ENCODE data around the gene SORCS1. TPM values are rescaled to one million over a fixed set of nuclear protein-coding genes. Genes with fewer than 3 reads are reported as not detected.

Gene SORCS1
- total and polyA plus RNA-seq, 2 experiments from 2014 or later: 2.9 to 8.9 TPM

DNA sequence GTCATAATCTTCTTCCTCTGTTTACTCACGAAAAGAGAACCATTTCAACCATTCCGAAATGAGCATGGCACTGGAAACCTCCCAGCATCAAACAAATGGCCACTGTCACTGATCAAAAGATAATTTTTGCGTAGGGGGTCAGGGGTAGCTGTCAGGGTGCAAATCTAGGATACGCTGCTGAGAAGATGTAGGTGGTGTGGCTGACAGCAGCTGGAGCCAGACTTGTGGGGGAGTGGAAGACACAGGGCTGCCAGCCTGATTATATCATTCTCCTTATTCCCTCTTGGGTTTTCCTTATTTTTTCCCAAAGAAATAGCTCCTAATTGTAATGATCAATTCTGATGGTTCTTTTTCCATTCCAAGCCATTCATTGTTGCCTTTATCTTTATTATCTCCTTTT lies 266.1 kb downstream of the SORCS1 start:
- no peaks in the 10 kb centered on the region for H3F3A ChIP-seq (replicated peaks; ENCODE audit: low read depth)
- no peak overlapping the region for H3K4me3 ChIP-seq
- H3K36me3 ChIP-seq (ENCODE audit: insufficient read depth): no peaks in the 10 kb centered on the region
- Mint-ChIP-seq H3K36me3 (ENCODE audit: low read depth) (no peaks in the 10 kb centered on the region), H3K4me3 (no peak overlapping the region), H3K4me1 (peaks cover 4% of the 10 kb centered on the region), H3K27me3 (ENCODE audit: insufficient read depth, low read depth, poor library complexity) (peaks cover 2% of the 10 kb centered on the region), H3K27ac (no peak overlapping the region), H3K9me3 (no peaks in the 10 kb centered on the region)
- no peak for DNase-seq (ENCODE audit: low spot score)
- no peak overlapping the region for H3K27ac ChIP-seq (ENCODE audit: low read depth)
- no peaks in the 10 kb centered on the region for H3K27me3 ChIP-seq (ENCODE audit: insufficient read depth)
- ATAC-seq: no peak
- no peaks in the 10 kb centered on the region for H4K20me1 ChIP-seq (replicated peaks; ENCODE audit: insufficient read depth)
- no peaks in the 10 kb centered on the region for H3K9me2 ChIP-seq (ENCODE audit: insufficient read depth)
- H2AFZ ChIP-seq: no peak overlapping the region
- H3K4me2 ChIP-seq: no peak overlapping the region
- peaks cover 3% of the 10 kb centered on the region; the same call in 1 of the 2 replicates for H3K4me1 ChIP-seq (ENCODE audit: insufficient read depth)
- TF ChIP-seq POLR2AphosphoS5 (IDR thresholded peaks at IDR 0.05; ENCODE audit: low read depth) (no peak), STAT1 (IDR thresholded peaks at IDR 0.05; ENCODE audit: unreplicated experiment) (no peak), JUNB (IDR thresholded peaks at IDR 0.05; ENCODE audit: unreplicated experiment) (no peak), EZH2 (IDR thresholded peaks at IDR 0.05; ENCODE audit: low read depth, unreplicated experiment) (no peak), CREB1 (CRISPR knock-in tag; IDR thresholded peaks at IDR 0.05; ENCODE audit: low read depth) (no peak), NANOG (IDR thresholded peaks at IDR 0.05; ENCODE audit: borderline replicate concordance) (no peak), ZNF331 (CRISPR knock-in tag; IDR thresholded peaks at IDR 0.05; ENCODE audit: low read depth) (no peak), ZNF114 (CRISPR knock-in tag; IDR thresholded peaks at IDR 0.05) (no peak), EZH2phosphoT487 (IDR thresholded peaks at IDR 0.05; ENCODE audit: unreplicated experiment) (no peak)
- TF ChIP-seq, protein P1, sequence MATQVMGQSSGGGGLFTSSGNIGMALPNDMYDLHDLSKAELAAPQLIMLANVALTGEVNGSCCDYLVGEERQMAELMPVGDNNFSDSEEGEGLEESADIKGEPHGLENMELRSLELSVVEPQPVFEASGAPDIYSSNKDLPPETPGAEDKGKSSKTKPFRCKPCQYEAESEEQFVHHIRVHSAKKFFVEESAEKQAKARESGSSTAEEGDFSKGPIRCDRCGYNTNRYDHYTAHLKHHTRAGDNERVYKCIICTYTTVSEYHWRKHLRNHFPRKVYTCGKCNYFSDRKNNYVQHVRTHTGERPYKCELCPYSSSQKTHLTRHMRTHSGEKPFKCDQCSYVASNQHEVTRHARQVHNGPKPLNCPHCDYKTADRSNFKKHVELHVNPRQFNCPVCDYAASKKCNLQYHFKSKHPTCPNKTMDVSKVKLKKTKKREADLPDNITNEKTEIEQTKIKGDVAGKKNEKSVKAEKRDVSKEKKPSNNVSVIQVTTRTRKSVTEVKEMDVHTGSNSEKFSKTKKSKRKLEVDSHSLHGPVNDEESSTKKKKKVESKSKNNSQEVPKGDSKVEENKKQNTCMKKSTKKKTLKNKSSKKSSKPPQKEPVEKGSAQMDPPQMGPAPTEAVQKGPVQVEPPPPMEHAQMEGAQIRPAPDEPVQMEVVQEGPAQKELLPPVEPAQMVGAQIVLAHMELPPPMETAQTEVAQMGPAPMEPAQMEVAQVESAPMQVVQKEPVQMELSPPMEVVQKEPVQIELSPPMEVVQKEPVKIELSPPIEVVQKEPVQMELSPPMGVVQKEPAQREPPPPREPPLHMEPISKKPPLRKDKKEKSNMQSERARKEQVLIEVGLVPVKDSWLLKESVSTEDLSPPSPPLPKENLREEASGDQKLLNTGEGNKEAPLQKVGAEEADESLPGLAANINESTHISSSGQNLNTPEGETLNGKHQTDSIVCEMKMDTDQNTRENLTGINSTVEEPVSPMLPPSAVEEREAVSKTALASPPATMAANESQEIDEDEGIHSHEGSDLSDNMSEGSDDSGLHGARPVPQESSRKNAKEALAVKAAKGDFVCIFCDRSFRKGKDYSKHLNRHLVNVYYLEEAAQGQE (IDR thresholded peaks at IDR 0.05; ENCODE audit: unreplicated experiment): no peak
- TF ChIP-seq, protein P2, sequence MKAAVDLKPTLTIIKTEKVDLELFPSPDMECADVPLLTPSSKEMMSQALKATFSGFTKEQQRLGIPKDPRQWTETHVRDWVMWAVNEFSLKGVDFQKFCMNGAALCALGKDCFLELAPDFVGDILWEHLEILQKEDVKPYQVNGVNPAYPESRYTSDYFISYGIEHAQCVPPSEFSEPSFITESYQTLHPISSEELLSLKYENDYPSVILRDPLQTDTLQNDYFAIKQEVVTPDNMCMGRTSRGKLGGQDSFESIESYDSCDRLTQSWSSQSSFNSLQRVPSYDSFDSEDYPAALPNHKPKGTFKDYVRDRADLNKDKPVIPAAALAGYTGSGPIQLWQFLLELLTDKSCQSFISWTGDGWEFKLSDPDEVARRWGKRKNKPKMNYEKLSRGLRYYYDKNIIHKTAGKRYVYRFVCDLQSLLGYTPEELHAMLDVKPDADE (IDR thresholded peaks at IDR 0.05): no peak
- TF ChIP-seq, protein P3, sequence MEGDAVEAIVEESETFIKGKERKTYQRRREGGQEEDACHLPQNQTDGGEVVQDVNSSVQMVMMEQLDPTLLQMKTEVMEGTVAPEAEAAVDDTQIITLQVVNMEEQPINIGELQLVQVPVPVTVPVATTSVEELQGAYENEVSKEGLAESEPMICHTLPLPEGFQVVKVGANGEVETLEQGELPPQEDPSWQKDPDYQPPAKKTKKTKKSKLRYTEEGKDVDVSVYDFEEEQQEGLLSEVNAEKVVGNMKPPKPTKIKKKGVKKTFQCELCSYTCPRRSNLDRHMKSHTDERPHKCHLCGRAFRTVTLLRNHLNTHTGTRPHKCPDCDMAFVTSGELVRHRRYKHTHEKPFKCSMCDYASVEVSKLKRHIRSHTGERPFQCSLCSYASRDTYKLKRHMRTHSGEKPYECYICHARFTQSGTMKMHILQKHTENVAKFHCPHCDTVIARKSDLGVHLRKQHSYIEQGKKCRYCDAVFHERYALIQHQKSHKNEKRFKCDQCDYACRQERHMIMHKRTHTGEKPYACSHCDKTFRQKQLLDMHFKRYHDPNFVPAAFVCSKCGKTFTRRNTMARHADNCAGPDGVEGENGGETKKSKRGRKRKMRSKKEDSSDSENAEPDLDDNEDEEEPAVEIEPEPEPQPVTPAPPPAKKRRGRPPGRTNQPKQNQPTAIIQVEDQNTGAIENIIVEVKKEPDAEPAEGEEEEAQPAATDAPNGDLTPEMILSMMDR (conservative IDR thresholded peaks at IDR 0.05; ENCODE audit: low read depth in 2 of 2): no peak
- TF ChIP-seq, protein P4, sequence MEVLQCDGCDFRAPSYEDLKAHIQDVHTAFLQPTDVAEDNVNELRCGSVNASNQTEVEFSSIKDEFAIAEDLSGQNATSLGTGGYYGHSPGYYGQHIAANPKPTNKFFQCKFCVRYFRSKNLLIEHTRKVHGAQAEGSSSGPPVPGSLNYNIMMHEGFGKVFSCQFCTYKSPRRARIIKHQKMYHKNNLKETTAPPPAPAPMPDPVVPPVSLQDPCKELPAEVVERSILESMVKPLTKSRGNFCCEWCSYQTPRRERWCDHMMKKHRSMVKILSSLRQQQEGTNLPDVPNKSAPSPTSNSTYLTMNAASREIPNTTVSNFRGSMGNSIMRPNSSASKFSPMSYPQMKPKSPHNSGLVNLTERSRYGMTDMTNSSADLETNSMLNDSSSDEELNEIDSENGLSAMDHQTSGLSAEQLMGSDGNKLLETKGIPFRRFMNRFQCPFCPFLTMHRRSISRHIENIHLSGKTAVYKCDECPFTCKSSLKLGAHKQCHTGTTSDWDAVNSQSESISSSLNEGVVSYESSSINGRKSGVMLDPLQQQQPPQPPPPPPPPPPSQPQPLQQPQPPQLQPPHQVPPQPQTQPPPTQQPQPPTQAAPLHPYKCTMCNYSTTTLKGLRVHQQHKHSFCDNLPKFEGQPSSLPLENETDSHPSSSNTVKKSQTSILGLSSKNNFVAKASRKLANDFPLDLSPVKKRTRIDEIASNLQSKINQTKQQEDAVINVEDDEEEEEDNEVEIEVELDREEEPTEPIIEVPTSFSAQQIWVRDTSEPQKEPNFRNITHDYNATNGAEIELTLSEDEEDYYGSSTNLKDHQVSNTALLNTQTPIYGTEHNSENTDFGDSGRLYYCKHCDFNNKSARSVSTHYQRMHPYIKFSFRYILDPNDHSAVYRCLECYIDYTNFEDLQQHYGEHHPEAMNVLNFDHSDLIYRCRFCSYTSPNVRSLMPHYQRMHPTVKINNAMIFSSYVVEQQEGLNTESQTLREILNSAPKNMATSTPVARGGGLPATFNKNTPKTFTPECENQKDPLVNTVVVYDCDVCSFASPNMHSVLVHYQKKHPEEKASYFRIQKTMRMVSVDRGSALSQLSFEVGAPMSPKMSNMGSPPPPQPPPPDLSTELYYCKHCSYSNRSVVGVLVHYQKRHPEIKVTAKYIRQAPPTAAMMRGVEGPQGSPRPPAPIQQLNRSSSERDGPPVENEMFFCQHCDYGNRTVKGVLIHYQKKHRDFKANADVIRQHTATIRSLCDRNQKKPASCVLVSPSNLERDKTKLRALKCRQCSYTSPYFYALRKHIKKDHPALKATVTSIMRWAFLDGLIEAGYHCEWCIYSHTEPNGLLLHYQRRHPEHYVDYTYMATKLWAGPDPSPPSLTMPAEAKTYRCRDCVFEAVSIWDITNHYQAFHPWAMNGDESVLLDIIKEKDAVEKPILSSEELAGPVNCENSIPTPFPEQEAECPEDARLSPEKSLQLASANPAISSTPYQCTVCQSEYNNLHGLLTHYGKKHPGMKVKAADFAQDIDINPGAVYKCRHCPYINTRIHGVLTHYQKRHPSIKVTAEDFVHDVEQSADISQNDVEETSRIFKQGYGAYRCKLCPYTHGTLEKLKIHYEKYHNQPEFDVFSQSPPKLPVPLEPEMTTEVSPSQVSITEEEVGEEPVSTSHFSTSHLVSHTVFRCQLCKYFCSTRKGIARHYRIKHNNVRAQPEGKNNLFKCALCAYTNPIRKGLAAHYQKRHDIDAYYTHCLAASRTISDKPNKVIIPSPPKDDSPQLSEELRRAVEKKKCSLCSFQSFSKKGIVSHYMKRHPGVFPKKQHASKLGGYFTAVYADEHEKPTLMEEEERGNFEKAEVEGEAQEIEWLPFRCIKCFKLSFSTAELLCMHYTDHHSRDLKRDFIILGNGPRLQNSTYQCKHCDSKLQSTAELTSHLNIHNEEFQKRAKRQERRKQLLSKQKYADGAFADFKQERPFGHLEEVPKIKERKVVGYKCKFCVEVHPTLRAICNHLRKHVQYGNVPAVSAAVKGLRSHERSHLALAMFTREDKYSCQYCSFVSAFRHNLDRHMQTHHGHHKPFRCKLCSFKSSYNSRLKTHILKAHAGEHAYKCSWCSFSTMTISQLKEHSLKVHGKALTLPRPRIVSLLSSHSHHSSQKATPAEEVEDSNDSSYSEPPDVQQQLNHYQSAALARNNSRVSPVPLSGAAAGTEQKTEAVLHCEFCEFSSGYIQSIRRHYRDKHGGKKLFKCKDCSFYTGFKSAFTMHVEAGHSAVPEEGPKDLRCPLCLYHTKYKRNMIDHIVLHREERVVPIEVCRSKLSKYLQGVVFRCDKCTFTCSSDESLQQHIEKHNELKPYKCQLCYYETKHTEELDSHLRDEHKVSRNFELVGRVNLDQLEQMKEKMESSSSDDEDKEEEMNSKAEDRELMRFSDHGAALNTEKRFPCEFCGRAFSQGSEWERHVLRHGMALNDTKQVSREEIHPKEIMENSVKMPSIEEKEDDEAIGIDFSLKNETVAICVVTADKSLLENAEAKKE (CRISPR knock-in tag; IDR thresholded peaks at IDR 0.05): no peak
- H3K79me2 ChIP-seq (replicated peaks; ENCODE audit: insufficient read depth): no peaks in the 10 kb centered on the region

All from GM23338 (cell line).